ENCODE measurements around the gene ANKRD42.
A peak's percentile ranks its signal among the peaks of the same experiment; 100 is the strongest.

DNA sequence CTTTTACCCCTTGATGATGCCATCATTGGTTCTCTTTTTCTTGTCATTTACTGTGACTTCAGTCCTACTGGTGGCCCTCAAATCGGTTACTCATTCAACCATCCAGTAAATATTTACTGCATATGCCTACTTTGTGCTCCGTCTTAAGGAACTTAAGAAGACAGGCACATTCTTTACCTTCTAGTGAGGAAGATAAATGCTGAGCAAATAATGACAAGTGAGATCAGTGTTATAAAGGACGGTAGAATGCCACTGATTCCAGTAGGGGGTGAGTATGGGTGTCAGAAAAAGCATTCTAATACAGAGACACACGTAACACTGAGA, 1.6 kb downstream of the ANKRD42 start:
- TF ChIP-seq, protein P1, sequence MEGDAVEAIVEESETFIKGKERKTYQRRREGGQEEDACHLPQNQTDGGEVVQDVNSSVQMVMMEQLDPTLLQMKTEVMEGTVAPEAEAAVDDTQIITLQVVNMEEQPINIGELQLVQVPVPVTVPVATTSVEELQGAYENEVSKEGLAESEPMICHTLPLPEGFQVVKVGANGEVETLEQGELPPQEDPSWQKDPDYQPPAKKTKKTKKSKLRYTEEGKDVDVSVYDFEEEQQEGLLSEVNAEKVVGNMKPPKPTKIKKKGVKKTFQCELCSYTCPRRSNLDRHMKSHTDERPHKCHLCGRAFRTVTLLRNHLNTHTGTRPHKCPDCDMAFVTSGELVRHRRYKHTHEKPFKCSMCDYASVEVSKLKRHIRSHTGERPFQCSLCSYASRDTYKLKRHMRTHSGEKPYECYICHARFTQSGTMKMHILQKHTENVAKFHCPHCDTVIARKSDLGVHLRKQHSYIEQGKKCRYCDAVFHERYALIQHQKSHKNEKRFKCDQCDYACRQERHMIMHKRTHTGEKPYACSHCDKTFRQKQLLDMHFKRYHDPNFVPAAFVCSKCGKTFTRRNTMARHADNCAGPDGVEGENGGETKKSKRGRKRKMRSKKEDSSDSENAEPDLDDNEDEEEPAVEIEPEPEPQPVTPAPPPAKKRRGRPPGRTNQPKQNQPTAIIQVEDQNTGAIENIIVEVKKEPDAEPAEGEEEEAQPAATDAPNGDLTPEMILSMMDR (IDR thresholded peaks at IDR 0.05): peak in 1 of 3 experiments; percentile 12
- no peak for TF ChIP-seq POLR2A (IDR thresholded peaks at IDR 0.05)

Measured in testis (tissue), 2 donors.